OCI-LY3 (cell line): Measurements from ENCODE around the gene JUND.

Experiments
- H2AFZ ChIP-seq: fragments of 200-600, 300-600 bp; shearing (Covaris generic); 2 replicates; pipeline ENCODE4 v1.6.0; 2014; ENCODE audit warnings: antibody characterized with exemption, low read depth, low read length
- H3K27ac ChIP-seq: fragments of 200-600, 300-600 bp; sonication (generic); 2 replicates; pipeline ENCODE4 v1.5.1; 2014; ENCODE audit warnings: mild to moderate bottlenecking, low read length, moderate library complexity, mixed read lengths
- H3K27me3 ChIP-seq: fragments of 200-600, 300-600 bp; sonication (generic); 2 replicates; pipeline ENCODE4 v1.6.1; 2014; ENCODE audit warnings: low read depth, low read length, mixed read lengths
- H3K36me3 ChIP-seq: fragments of 200-600, 300-600 bp; sonication (generic); replicated peaks from 2 replicates; pipeline ENCODE3; 2014; ENCODE audit warnings: low read depth, low read length, mixed read lengths
- H3K4me1 ChIP-seq: fragments of 300-600, 200-600 bp; sonication (generic); 2 replicates; pipeline ENCODE4 v1.6.1; 2014; ENCODE audit warnings: low read length, mixed read lengths
- H3K4me2 ChIP-seq: fragments of 200-600, 300-600 bp; sonication (generic); 2 replicates; pipeline ENCODE4 v1.6.1; 2014; ENCODE audit warnings: low read length, mixed read lengths
- H3K4me3 ChIP-seq: fragments of 300-600, 200-600 bp; sonication (generic); 2 replicates; pipeline ENCODE4 v1.5.1; 2014; ENCODE audit warnings: antibody characterized with exemption, mild to moderate bottlenecking, low read length, moderate library complexity
- H3K79me2 ChIP-seq: fragments of 300-600, 200-600 bp; shearing (Covaris generic); 2 replicates; pipeline ENCODE4 v1.6.1; 2014; ENCODE audit warnings: mild to moderate bottlenecking, low read length, mixed read lengths
- H3K9ac ChIP-seq: fragments of 300-600, 200-600 bp; shearing (Covaris generic); 2 replicates; pipeline ENCODE4 v1.6.0; 2014; ENCODE audit warnings: mild to moderate bottlenecking, low read length, moderate library complexity
- H3K9me3 ChIP-seq: fragments of 200-600, 300-600 bp; shearing (Covaris generic); 2 replicates; pipeline ENCODE4 v1.6.1; 2014; ENCODE audit warnings: low read length, mixed read lengths; ENCODE audit not compliant: insufficient read depth
- H4K20me1 ChIP-seq: fragments of 200-600, 300-600 bp; sonication (generic); 2 replicates; pipeline ENCODE4 v1.6.1; 2016; ENCODE audit warnings: low read length, mixed read lengths; ENCODE audit not compliant: insufficient read depth
- CTCF ChIP-seq: fragments of 200-600, 300-600 bp; sonication (generic); IDR thresholded peaks from 2 replicates; pipeline ENCODE4 v1.5.1; 2014; ENCODE audit warnings: antibody characterized with exemption, low read length, low read depth
- EZH2phosphoT487 ChIP-seq: fragments of 200-600 bp; shearing (Covaris generic); IDR thresholded peaks from 2 replicates; pipeline ENCODE4 v1.6.1; 2018; ENCODE audit warnings: antibody characterized with exemption, mixed run types, low read depth

JUND gene

GRCh38 chr19:18321734-18322102, 40.3 kb upstream of the JUND start:
- Histone ChIP-seq H2AFZ (no peak overlapping the region), H3K79me2 (peaks cover 47% of the 10 kb centered on the region), H3K4me1 (peaks cover 16% of the 10 kb centered on the region), H3K27ac (peak overlapping the region; percentile 67), H4K20me1 (no peaks in the 10 kb centered on the region), H3K4me2 (peak overlapping the region; percentile 94), H3K9me3 (no peaks in the 10 kb centered on the region), H3K27me3 (no peaks in the 10 kb centered on the region), H3K36me3 (peaks cover 15% of the 10 kb centered on the region), H3K9ac (peak overlapping the region; percentile 92), H3K4me3 (peak overlapping the region; percentile 82)
- TF ChIP-seq EZH2phosphoT487 = no peak
- no peak for TF ChIP-seq CTCF

GRCh38 chr19:18320865-18321733, 39.7 kb upstream of the JUND start:
- H3K79me2 ChIP-seq = peaks cover 47% of the 10 kb centered on the region
- TF ChIP-seq CTCF = no peak
- TF ChIP-seq EZH2phosphoT487 = no peak
- H3K4me2 ChIP-seq = peak overlapping the region; percentile 94
- no peak overlapping the region for H2AFZ ChIP-seq
- no peak overlapping the region for H3K27ac ChIP-seq
- peak overlapping the region; percentile 92; the same call in 1 of the 2 replicates for H3K9ac ChIP-seq
- peaks cover 15% of the 10 kb centered on the region for H3K36me3 ChIP-seq
- peaks cover 16% of the 10 kb centered on the region for H3K4me1 ChIP-seq
- peak overlapping the region; percentile 82 for H3K4me3 ChIP-seq
- H3K27me3 ChIP-seq = no peaks in the 10 kb centered on the region
- no peaks in the 10 kb centered on the region for H4K20me1 ChIP-seq
- H3K9me3 ChIP-seq = no peaks in the 10 kb centered on the region

- no peak overlapping the region for H2AFZ ChIP-seq
- H3K4me2 ChIP-seq = no peak overlapping the region
- no peaks in the 10 kb centered on the region for H3K27me3 ChIP-seq
- peaks cover 16% of the 10 kb centered on the region for H3K4me1 ChIP-seq
- peaks cover 47% of the 10 kb centered on the region for H3K79me2 ChIP-seq
- H4K20me1 ChIP-seq = no peaks in the 10 kb centered on the region
- H3K9ac ChIP-seq = no peak overlapping the region
- H3K4me3 ChIP-seq = no peak overlapping the region
- no peak overlapping the region for H3K27ac ChIP-seq
- H3K9me3 ChIP-seq = no peaks in the 10 kb centered on the region
- H3K36me3 ChIP-seq = peaks cover 16% of the 10 kb centered on the region
- no peak for TF ChIP-seq CTCF
Measured at GRCh38 chr19:18319591-18320135, 38.2 kb upstream of the JUND start.

GRCh38 chr19:18317961-18318800, 36.8 kb upstream of the JUND start:
- H3K9ac ChIP-seq = no peak overlapping the region
- H3K4me3 ChIP-seq = no peak overlapping the region
- peaks cover 47% of the 10 kb centered on the region for H3K79me2 ChIP-seq

More at GRCh38 chr19:18317961-18318800, 36.8 kb upstream of the JUND start:
- no peaks in the 10 kb centered on the region for H4K20me1 ChIP-seq
- no peak for TF ChIP-seq EZH2phosphoT487
- no peak for TF ChIP-seq CTCF
- peaks cover 9% of the 10 kb centered on the region for H3K4me1 ChIP-seq
- no peaks in the 10 kb centered on the region for H3K27me3 ChIP-seq
- no peak overlapping the region for H3K4me2 ChIP-seq
- peaks cover 21% of the 10 kb centered on the region for H3K36me3 ChIP-seq
- H2AFZ ChIP-seq = no peak overlapping the region
- H3K27ac ChIP-seq = no peak overlapping the region
- no peaks in the 10 kb centered on the region for H3K9me3 ChIP-seq
